DMS53 treated with DMSO at 0.1 percent for 48 hours (cell line): Measurements from ENCODE around the gene MAPK8IP2.

Source experiments
- DNase-seq: peaks from one replicate; lab custom pipeline; 2025; ENCODE audit not compliant: unreplicated experiment; lab: John Stamatoyannopoulos, UW

MAPK8IP2 gene

GRCh38 chr22:50600538-50600937, at the start of gene MAPK8IP2:
TSS of gene MAPK8IP2 (plus strand) at chr22:50600793. CDS start at chr22:50600819, 26 bp downstream.
- peak; percentile 6 for DNase-seq

- no peak for DNase-seq
These were observed 49.3 kb upstream of the MAPK8IP2 start for GRCh38 chr22:50551160-50551752.

DNA sequence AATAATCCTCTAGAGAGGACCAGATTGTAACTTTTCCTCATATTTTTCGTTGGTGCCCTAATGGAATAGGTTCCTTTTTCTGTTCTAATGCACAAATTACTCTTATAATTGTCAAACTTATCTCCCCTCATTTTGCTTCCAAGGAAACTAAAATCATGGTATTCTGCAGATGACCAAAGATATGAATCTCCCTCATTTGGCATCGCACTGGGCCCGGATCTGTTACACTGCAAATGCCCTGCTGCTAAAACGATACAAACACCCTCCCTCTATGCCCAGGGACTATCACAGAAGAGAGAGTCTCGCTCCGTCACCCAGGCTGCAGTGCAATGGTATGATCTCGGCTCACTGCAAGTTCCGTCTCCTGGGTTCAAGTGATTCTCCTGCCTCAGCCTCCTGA, 47.3 kb upstream of the MAPK8IP2 start:
- DNase-seq = no peak

DNA sequence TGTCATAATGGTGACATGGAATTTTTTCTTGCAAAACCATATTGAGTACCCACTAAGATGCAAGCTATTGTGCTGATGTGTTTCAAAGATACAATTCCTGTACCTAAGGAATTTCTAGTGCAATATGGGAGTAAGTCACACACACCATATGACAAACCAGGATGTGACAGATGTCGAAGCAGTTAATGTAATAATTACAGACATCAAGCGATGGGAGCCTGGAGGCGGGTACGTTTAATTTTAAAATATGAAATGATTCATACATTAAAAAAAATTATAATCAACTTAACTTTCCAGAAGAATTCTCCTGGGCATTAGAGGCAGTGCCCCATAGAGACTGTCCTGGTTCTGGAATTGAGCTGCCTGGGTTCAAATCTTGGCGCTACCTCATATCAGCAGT, 43.9 kb upstream of the MAPK8IP2 start:
- DNase-seq = no peak

GRCh38 chr22:50560034-50560433, 40.6 kb upstream of the MAPK8IP2 start:
- DNase-seq = no peak

DNA sequence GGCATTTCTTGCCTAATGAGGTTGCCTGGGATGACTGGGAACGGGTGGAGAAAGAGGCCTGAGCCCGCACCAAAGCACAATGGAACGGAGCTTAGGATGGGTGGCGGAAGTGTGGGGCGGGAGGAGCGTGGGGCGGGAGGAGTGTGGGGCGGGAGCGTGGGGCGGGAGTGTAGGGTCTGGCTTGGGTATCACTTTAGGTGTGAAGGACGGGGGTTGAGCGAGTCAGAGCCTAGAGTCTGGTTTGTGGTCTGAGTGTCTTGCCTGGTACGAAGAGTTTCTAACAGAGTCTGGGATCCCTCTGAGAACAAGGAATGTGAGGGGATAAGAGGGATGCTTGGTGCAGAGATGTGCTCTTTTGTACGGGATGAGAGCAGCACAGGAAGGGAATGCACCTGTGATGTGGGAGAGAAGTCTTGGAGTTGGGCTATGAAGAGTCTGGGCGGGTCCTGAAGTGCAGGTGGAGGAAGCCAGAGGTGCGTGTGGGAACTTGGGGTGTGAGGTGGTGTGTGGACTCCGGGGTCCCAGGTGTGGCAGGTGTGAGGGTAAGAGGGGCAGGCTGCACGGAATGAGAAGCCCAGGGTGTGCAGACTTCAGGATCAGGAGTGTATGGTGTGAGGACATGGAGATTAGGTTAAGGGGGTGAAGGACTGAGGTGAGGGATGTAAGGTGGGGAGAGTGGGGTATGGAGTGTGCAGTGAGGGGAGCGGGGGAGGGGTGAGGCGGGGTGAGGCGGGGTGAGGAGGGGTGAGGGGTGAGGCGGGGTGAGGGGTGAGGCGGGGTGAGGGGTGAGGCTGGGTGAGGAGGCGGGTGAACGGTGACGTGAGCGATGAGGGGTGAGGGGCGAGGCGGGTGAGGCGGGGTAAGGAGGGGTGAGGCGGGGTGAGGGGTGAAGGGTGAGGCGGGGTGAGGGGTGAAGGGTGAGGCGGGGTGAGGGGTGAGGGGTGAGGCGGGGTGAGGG, 38.9 kb upstream of the MAPK8IP2 start:
- DNase-seq = no peak

DNA sequence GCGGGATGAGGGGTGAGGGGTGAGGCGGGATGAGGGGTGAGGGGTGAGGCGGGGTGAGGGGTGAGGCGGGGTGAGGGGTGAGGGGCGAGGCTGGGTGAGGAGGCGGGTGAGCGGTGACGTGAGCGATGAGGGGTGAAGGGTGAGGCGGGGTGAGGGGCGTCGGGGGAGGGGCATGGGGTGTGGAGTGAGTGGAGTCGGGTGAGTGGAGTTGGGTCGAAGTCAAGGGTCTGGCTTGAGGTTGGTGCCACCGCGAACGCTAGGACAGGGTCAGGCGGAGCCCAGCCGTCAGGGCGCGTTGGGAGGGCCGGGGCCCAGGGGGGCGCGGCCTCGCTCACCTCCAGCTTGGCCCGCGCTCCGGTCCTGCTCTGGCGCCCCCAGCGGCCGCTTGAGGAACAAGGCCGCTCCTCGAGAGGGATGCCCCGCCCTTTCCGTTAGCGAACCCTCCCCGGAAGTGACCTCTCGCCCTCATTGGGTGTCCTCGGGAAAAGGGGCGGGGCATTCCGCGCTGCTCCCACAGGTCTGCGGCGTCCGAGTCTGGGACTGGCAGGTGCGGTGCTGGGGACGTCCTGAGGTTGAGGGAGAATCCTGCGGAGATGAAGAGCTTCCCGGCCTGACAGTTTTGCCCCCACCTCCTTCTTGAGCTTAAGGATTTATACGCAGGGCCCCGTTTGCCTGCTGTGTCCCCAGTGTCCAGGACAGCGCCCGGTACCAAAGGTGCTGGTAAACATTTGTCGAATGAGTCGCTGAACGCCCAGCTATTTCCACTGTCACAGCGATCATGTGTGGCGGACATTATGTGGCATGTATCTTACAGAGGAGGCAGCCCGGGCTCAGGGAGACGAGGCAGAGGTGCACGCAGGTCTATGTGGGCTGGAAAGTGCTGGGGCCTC, 37.8 kb upstream of the MAPK8IP2 start, which contains the start of gene SYCE3:
Gene SYCE3 (minus strand): TSS at position 397 of the 890 bp plus-strand sequence. CDS start 6,514 bp downstream, outside the sequence.
- peak; percentile 90 for DNase-seq

- no peak for DNase-seq
These were observed 37.0 kb upstream of the MAPK8IP2 start for GRCh38 chr22:50563413-50564160.

GRCh38 chr22:50564289-50564688, 36.3 kb upstream of the MAPK8IP2 start:
- no peak for DNase-seq

DNA sequence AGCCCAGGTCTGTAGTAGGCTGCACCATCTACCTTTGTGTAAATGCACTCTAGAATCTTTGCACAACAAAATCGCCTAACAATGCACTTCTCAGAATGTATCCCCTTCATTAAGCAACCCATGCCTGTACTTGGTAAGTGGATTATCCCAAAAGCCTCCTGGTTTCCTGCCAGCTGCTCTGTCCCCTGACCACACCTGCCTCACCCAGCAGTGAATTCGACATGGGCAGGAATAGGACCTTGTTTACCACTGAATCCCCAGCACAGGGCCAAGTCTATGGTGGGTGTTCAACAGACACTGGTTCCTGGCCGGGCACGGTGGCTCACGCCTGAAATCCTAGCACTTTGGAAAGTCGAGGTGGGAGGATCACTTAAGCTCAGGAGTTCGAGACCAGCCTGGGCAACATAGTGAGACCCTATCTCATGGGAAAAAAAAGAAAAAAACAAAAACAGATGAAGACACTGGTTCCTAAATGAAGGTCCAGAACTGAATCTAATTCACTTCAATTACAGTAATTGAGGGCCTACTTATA, 32.8 kb upstream of the MAPK8IP2 start:
- no peak for DNase-seq

DNA sequence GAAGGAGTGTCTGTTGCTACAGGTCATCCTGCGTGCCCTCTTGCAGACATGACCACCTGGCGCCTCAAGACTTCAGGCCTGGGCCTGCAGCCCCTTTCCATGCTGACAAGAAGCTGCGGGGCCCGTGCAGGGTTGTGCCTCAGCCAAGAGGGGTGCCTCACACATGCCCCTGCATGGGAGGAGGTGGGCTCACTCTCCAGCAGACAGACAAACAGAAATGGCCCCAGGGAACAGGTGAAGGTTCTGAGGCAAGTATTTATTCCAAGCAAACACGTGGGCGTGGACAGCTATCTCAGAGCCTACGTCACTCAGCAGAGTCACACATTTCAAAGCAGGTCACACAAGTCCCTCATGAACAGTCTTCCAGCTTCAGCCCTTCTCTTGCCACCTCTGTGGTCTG, 32.0 kb upstream of the MAPK8IP2 start:
- peak; percentile 4 for DNase-seq

DNA sequence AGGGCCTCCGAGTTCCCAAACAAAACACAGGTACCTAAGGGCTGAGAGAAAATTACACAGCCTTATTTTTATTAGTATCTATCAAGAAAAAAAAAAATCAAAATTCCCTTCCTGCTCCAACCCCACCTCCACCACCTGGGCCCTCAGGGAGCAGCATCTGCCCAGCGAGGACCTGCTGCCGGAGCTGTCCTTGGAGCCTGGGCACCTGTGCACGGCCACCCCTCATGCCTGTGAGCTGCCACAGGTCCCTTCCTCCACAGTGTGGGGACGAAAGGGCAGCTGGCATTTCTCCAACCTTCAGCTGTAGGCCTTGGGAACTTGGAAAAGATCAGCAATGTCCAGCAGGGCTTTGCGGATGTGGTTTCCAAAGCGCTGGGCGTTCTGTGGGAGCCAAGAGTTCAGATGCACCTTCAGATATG, 31.5 kb upstream of the MAPK8IP2 start:
- DNase-seq = no peak

DNA sequence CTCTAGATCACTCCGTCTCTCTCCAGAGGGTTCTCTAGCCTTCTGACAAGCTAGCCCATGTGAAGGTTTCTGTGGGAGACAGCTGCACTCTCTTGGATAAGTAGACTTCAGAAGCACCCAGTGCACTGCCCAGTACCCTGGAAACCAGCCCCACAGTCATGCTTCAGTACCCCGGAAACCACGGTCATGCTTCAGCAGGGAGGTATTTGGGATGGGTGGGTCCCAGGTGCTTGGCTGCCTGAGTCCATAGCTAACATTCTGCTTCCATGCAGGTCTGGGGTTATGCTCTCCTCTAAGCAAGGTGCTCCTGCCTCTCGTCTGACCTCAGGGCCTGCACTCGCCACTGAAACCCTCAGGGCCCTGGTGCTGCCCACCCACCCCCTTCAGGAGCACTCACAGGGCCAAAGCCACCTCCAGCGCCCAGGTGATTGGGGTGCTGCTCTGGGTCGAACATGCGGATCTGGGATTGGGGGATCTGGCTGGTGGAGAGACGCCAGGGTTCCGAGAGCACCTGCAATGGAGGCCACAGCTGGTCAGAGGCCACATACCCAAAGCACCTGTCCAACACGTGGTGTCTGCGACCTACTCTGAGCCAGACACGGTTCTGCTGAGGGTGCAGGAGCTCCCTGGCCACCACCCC, 30.6 kb upstream of the MAPK8IP2 start:
- no peak for DNase-seq

DNA sequence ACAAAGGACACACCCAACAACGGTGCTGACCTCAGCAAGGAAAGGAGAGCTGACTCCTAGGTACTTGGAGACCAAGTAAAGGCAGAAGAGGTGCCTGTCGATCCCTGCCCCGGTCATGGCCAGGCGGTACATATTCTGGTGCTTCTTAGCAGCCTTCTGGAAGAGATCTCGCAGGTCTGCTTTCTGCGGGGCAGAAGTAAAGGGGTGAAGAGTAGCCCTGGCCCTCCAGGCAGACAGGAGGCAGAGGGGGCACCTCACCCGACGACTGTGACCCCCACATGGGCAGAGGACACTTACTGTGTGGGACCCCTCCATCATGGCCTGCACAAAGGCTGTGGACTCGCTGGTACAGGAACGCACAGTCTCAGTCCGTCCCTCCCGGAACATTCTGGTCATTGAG, 29.7 kb upstream of the MAPK8IP2 start:
- DNase-seq = no peak

- no peak for DNase-seq
These were observed 29.1 kb upstream of the MAPK8IP2 start for GRCh38 chr22:50571264-50572175.

GRCh38 chr22:50572965-50573364, 27.6 kb upstream of the MAPK8IP2 start:
- no peak for DNase-seq

DNA sequence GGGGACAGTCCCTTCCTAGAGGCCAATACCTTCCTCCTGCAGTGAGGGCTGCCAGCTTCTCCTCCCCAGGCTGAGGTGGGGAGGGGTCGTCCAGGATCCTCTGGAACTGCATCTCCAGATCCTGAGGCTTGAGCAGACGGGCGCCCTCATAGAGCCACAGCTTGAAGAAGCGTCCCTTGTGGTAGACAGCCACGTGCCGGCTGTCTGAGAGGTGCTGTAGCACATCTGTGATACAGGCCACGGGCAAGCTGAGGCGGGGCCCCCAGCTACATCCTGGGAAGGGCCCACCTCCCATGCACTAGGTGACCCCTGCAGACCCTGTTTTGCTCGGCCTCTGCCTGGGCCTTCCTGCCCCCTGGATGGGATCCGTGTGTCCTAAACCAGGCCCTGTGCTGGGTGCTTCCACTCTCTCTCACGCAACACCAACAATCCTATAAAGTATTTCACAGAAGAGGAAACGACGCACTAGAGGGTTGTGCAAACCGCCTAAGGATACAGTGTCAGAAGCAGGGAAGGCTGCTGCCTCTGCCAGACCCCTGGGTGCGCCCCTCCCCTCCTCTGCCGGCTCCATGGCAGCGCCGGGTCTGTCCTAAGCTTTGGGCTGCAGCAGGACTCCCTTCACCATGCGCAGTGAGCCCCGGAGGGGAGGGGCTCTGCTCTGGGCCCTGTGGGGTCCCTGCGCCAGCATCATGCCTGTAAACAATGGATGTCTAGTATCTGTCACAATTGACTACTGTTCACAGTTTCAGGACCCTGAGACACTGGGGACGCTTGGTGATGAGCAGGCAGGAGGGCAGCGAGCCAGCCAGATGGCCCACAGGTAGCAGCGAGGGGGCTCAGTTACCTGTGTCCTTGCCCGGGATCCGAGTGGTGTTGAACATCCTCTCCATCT, 26.9 kb upstream of the MAPK8IP2 start:
- DNase-seq = no peak

GRCh38 chr22:50574383-50574755, 26.2 kb upstream of the MAPK8IP2 start:
- no peak for DNase-seq
